Heart left ventricle (tissue), 16 donors: Measurements from ENCODE around the gene MAGI1. TPM values are rescaled to one million over a fixed set of nuclear protein-coding genes. Genes with fewer than 3 reads are reported as not detected.
A peak's percentile ranks its signal among the peaks of the same experiment; 100 is the strongest.

Source experiments
- ATAC-seq, 4 donors: fragments of 200-7000 bp; cut with Tn5 transposase; one replicate each; pipeline ENCODE4 v1.9.1; 2020 to 2022; ENCODE audit warnings: moderate library complexity in 4 of 4, mild to moderate bottlenecking in 3 of 4, moderate number of reproducible peaks in 1 of 4
- DNase-seq, 5 donors: peaks; one replicate each; pipeline ENCODE4 v3.0.0-alpha.2; 2020
- H3K27ac ChIP-seq, 12 donors: fragments of 200-600 bp; sonication (generic) in 4 of 12; one replicate each; pipeline versions ENCODE4 v1.5.0 to v1.8.0; 2016 to 2022; ENCODE audit warnings: mild to moderate bottlenecking in 2 of 12
- H3K27me3 ChIP-seq, 9 donors: fragments of 200-600 bp; sonication (generic) in 2 of 9; one replicate each; pipeline versions ENCODE4 v1.5.1 to v1.8.0; 2016 to 2022; ENCODE audit warnings: mild to moderate bottlenecking in 3 of 9
- H3K36me3 ChIP-seq, 9 donors: fragments of 200-600 bp; sonication (generic) in 2 of 9; one replicate each; pipeline versions ENCODE4 v1.5.0 to v1.8.0; 2018 to 2022; ENCODE audit warnings: mild to moderate bottlenecking in 2 of 9
- H3K4me1 ChIP-seq, 12 donors: fragments of 200-600 bp; sonication (generic) in 4 of 12; one replicate each; pipeline versions ENCODE4 v1.5.0 to v1.8.0; 2016 to 2022; ENCODE audit warnings: mild to moderate bottlenecking in 3 of 12
- H3K4me3 ChIP-seq, 12 donors: fragments of 200-600 bp; sonication (generic) in 4 of 12; one replicate each; pipeline versions ENCODE4 v1.5.0 to v1.8.0; 2017 to 2022; ENCODE audit warnings: mild to moderate bottlenecking in 9 of 12, moderate library complexity in 4 of 12
- H3K9me3 ChIP-seq, 12 donors: fragments of 200-600 bp; sonication (generic) in 4 of 12; one replicate each; pipeline versions ENCODE4 v1.5.0 to v1.8.0; 2016 to 2022; ENCODE audit warnings: mild to moderate bottlenecking in 1 of 12
- POLR2A ChIP-seq, 2 donors: fragments of 450-650 bp; IDR thresholded peaks; one replicate each; pipeline ENCODE4 v1.6.1; 2017; ENCODE audit warnings: antibody characterized with exemption in 2 of 2, mild to moderate bottlenecking in 2 of 2, moderate library complexity in 2 of 2
- WGBS, 4 donors: extraction: QIAGEN DNeasy Blood & Tissue Kit in 2 of 4; methylation state at CpG; one replicate each; pipeline versions ENCODE4 v1.1.5 to v1.1.7; 2013 to 2018; 5-methylcytosine and 5-hydroxymethylcytosine counted together
- intact Hi-C, 10 donors: fragments of 100-400 bp; cut with DNase I; formaldehyde crosslinking; loops; one replicate each; pipeline versions ENCODE4 v1.11.1 to v1.14.2; 2022
- polyA plus RNA-seq, 2 donors: library from polyadenylated mRNA; stranded (reverse); fragments of 200-250 nt; gene quantifications; one replicate each; pipeline ENCODE4 v1.2.3, GENCODE V29; 2013
- total RNA-seq, 9 donors: library from RNA; depleted of rRNA in 2 of 9; stranded (reverse); fragments of >200 nt in 2 of 9; fragmentation: NEBNext Ultra II Directional in 3 of 9; extraction: Animal tissue kit (Norgen Biotek cat#: 25700) in 3 of 9; gene quantifications; one replicate each; pipeline versions ENCODE4 v1.1.0 to v1.2.4, GENCODE V29; 2016 to 2023
- TF ChIP-seq, protein P1 (sequence below), 12 donors: fragments of 200-600 bp; sonication (generic) in 4 of 12; IDR thresholded peaks; one replicate each; pipeline versions ENCODE4 v1.5.0 to v1.8.0; 2018 to 2022; ENCODE audit warnings: antibody characterized with exemption in 12 of 12, mild to moderate bottlenecking in 5 of 12
- donor health status: ischemic (EF 13 %, LVEDD 7.1; RV severe dilation, severe dysfunction).
- donor health status: healthy with polysubstance abuse.
- donor health status: DM: no; HTN: yes; CAD: no.
- donor health status: DM: no; HTN: no; CAD: no.
- donor health status: ischemic (EF 25% LVEDD 6.9; RV normal size, moderate dysfunction).
- donor health status: ischemic (EF 25% LVEDD 5.7; RV mildly dilated, moderate dysfunction).
- donor health status: healthy.
- donor health status: DM: yes; HTN: yes; CAD: no.
- donor health status: ischemic (EF 35%, LVEDD 5.7; RV mildly dilated, moderate dysfunction).
- donor health status: nonischemic (EF 11% LVEDD 7.7; RV severe dilation, severe dysfunction).
- donor health status: DM: yes; HTN: yes; CAD: no.
- donor health status: PGD.
- donor health status: ischemic (EF 29% LVEDD 5.4; RV normal size, mild dysfunction).
- donor health status: nonischemic (EF 23%, LVEDD 6.1; RV moderate dilation, normal function).

The MAGI1 gene
- total and polyA plus RNA-seq, 11 donors: 18.5 to 52.1 (median 31.4) TPM

DNA sequence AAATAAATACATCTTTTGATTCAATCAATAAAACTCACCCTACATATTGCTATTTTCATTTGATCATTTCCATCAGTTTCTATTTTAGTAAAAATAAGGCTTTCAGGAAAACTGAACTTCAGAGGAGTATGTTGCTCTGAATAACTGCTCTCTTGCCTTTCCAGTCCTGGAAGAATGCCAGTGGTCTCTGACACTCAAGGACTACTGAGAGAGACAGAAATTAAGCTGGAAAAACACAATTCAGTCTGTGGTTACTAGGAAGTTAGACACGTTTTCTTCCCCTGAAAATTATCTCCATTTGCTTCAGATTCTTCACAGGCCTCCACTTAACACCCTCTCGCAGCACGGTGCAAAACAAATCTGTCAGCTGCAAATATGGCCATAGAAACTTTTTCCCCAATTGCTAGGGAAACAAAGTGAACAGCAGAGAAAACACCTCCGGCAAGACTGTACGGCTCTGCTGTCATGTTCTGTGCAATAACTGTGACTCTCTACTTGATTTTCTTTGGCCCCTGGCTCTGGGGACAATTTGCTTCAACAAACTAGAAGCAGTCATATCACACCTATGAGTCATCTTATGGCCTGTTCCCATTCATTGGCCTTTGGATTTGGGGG, 353.0 kb downstream of the MAGI1 start:
- peak overlapping the region in 3 of 12 donors; percentile 4 to 28 (median 20) for H3K27ac ChIP-seq
- DNase-seq (peak in 1 of 5 donors; percentile 15), ATAC-seq (peak in 2 of 4 donors; percentile 35 to 47)
- no peak overlapping the region for H3K4me3 ChIP-seq
- no peaks in the 10 kb centered on the region for H3K27me3 ChIP-seq
- TF ChIP-seq, protein P1, sequence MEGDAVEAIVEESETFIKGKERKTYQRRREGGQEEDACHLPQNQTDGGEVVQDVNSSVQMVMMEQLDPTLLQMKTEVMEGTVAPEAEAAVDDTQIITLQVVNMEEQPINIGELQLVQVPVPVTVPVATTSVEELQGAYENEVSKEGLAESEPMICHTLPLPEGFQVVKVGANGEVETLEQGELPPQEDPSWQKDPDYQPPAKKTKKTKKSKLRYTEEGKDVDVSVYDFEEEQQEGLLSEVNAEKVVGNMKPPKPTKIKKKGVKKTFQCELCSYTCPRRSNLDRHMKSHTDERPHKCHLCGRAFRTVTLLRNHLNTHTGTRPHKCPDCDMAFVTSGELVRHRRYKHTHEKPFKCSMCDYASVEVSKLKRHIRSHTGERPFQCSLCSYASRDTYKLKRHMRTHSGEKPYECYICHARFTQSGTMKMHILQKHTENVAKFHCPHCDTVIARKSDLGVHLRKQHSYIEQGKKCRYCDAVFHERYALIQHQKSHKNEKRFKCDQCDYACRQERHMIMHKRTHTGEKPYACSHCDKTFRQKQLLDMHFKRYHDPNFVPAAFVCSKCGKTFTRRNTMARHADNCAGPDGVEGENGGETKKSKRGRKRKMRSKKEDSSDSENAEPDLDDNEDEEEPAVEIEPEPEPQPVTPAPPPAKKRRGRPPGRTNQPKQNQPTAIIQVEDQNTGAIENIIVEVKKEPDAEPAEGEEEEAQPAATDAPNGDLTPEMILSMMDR (IDR thresholded peaks at IDR 0.05): no peak
- no peak for TF ChIP-seq POLR2A (IDR thresholded peaks at IDR 0.05)
- 28 to 33% (median 33%) methylated on average over 5 of the region's 5 CpGs for WGBS, 4 donors
- intact Hi-C loops: no loop called here
- H3K4me1 ChIP-seq: peaks cover 0 to 29% (median 12%) of the 10 kb centered on the region in 12 donors
- H3K9me3 ChIP-seq: no peaks in the 10 kb centered on the region
- no peaks in the 10 kb centered on the region for H3K36me3 ChIP-seq

DNA sequence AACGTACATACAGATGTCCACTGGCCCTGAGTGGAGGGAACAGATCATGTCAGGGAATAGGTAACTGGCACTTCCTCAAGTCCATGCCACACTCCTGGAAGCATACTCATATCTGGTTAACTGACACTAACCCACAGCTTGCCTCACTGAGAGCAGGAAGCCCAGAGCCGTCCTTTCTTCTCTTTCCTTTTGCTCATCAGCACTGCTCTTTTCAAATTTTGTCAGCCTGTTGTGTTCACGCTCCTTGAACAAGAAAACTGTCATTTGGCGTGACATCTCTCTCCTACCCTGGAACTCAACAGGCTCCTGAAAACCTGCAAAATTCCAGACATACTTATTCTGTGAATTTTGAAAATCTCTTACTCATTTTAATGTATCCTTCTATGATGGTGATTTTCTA, 360.2 kb downstream of the MAGI1 start:
- ATAC-seq (no peak), DNase-seq (no peak)
- intact Hi-C loops: loop anchor here in 7 of 10 donors (5.0 to 10.0 kb wide), 7 partner anchors 56 to 1144 kb away; no protein-coding TSS in a partner anchor
- WGBS, 4 donors: 80 to 91% (median 83%) methylated on average over 4 of the region's 4 CpGs
- H3K9me3 ChIP-seq: no peaks in the 10 kb centered on the region
- no peaks in the 10 kb centered on the region for H3K36me3 ChIP-seq
- H3K27me3 ChIP-seq: no peaks in the 10 kb centered on the region
- H3K4me1 ChIP-seq: peaks cover 0 to 21% (median 8%) of the 10 kb centered on the region in 12 donors
- no peak overlapping the region for H3K27ac ChIP-seq
- H3K4me3 ChIP-seq: no peak overlapping the region
- TF ChIP-seq POLR2A (IDR thresholded peaks at IDR 0.05): no peak
- TF ChIP-seq, protein P1 (IDR thresholded peaks at IDR 0.05): no peak

DNA sequence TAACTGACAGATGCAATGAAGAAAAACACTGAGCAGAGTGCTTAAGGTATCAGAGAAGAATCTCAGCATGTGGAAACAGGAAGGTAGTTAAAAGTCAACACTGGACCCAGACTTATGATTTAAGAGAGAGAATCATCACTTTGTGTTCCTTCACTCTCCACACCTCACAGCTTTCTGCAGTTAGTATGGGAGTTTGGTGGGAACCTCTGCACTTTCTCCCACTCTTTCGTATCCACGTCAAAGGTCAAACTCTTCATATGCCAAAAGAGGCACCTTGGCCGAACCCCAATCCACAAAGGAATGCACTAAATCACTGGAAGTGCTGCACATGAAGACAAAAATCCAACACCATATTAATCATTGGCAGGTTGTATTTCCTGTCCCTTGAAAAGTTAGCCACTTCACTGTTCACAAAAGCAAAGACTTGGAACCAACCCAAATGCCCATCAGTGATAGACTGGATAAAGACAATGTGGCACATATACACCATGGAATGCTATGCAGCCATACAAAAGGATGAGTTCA, 361.2 kb downstream of the MAGI1 start:
- TF ChIP-seq, protein P1 (IDR thresholded peaks at IDR 0.05): no peak
- no peak for TF ChIP-seq POLR2A (IDR thresholded peaks at IDR 0.05)
- DNase-seq (no peak), ATAC-seq (no peak)
- intact Hi-C loops: loop anchor here in 7 of 10 donors (5.0 to 10.0 kb wide), 7 partner anchors 57 to 1143 kb away; no protein-coding TSS in a partner anchor
- Histone ChIP-seq H3K4me3 (no peak overlapping the region), H3K4me1 (peaks cover 0 to 23% (median 10%) of the 10 kb centered on the region in 12 donors), H3K27me3 (no peaks in the 10 kb centered on the region), H3K27ac (no peak overlapping the region), H3K9me3 (no peaks in the 10 kb centered on the region), H3K36me3 (no peaks in the 10 kb centered on the region)
- WGBS, 4 donors: 70 to 87% (median 79%) methylated on average over 3 of the region's 3 CpGs

DNA sequence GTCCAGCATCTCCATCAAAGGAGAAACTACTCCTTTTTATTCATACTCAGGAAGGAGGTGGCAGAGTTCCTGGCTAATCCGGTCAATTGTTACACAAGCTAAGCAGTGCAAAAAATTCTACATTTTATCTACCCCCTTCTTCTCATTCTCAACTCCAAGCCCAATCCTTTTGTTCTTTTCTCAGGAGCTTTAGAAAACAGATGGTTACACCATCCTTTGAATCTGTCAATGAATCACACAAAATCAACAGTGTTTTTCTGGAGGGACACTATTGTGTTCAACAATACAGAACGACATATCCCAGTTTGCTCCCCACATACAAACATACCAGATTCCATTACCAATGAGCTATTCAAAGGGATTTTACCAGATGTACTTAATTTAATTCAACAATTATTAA, 362.1 kb downstream of the MAGI1 start:
- Histone ChIP-seq H3K4me1 (peaks cover 0 to 28% (median 9%) of the 10 kb centered on the region in 12 donors), H3K9me3 (no peaks in the 10 kb centered on the region), H3K4me3 (no peak overlapping the region), H3K36me3 (no peaks in the 10 kb centered on the region), H3K27me3 (no peaks in the 10 kb centered on the region), H3K27ac (no peak overlapping the region)
- WGBS, 4 donors: 72 to 79% (median 74%) methylated on average over 2 of the region's 2 CpGs
- no peak for DNase-seq
- TF ChIP-seq, protein P1 (IDR thresholded peaks at IDR 0.05): no peak
- no peak for TF ChIP-seq POLR2A (IDR thresholded peaks at IDR 0.05)
- ATAC-seq: no peak
- intact Hi-C loops: loop anchor here in 7 of 10 donors (5.0 to 10.0 kb wide), 7 partner anchors 58 to 1142 kb away; no protein-coding TSS in a partner anchor
